LNCAP (cell line): ENCODE measurements around the gene INTS7.

Source experiments
- CTCF ChIP-seq: fragments of 450-650 bp; IDR thresholded peaks from 2 replicates; pipeline ENCODE4 v1.5.1; 2017; ENCODE audit warnings: mild to moderate bottlenecking

INTS7 gene

DNA sequence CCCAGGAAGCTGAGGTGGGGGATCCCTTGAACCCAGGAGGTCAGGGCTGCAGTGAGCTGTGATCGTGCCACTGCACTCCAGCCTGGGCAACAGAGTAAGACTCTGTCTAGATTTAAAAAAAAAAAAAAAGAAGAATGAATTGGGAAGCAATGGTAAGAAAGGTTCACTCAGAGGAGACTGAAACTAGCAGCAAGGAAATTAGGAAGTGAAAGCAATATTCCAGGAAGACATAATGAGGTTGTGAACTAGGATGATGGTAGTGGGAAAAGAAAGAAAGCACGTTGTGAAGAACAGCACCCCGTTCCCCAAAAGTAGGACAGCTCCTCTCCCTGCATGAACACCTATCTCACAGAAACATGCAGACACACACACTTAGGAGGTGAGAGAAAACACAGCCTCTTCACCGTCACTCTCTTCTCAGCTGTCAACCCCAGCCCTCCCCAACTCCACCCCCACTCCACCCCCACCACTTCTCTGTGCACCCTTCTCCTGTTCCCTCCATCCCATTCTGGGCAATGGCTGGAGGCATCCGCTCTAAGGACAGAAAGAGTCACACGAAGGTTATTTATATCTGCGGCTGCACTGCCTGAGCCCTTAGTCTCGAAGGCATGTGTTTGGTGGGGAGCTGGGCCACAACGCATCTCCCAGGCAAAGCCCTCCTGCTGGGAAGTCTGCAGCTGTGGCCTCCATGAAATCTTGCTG, 103.0 kb downstream of the INTS7 start:
- no peak for TF ChIP-seq CTCF

- no peak for TF ChIP-seq CTCF
Measured at GRCh38 chr1:211929683-211930082, 105.7 kb downstream of the INTS7 start.

- no peak for TF ChIP-seq CTCF
Measured at GRCh38 chr1:211928993-211929637, 106.2 kb downstream of the INTS7 start.

GRCh38 chr1:211928290-211928801, 107.0 kb downstream of the INTS7 start:
- no peak for TF ChIP-seq CTCF

GRCh38 chr1:211925016-211925415, 110.3 kb downstream of the INTS7 start:
- TF ChIP-seq CTCF: no peak

DNA sequence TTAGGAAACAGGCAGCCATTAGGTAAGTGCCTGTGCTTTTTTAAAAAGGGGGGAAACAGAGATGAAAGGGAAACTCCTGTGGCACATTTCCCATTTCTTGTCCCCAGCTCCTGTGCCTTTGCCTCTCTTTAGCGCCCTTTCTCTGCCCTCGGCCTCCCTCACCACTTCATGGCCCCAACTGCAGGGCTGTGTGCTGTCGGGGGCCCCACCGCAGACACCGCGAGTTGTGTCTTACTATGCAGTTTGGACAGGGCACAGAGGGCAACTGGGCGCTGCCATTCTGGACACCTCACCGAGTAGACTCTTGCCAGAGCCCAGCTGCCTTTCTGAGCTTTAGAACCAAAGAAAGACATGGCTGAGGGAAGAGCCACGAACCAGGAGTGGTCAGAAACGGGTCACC, 111.1 kb downstream of the INTS7 start:
- TF ChIP-seq CTCF: no peak

GRCh38 chr1:211923095-211923494, 112.3 kb downstream of the INTS7 start:
- TF ChIP-seq CTCF: no peak
